GM21528 (cell line): ENCODE results near the gene C6orf62.
"Not testable (repeated sequence)": the region's sequence is repeated elsewhere in the genome, so short reads cannot be mapped to it uniquely, and the experiment has no call there.

Experiments
- ATAC-seq: cut with Tn5 transposase; IDR thresholded peaks from one replicate; pipeline ENCODE4 v1.9.1; 2021; ENCODE audit warnings: mild to moderate bottlenecking, moderate library complexity; ENCODE audit not compliant: unreplicated experiment, low FRiP score

Gene C6orf62

GRCh38 chr6:24668997-24669361 is 50.0 kb downstream of the C6orf62 start:
- no peak for ATAC-seq

- ATAC-seq, result not testable (repeated sequence)
Observed at GRCh38 chr6:24668066-24668996, 50.6 kb downstream of the C6orf62 start.

GRCh38 chr6:24667378-24667803 is 51.6 kb downstream of the C6orf62 start:
- peak; percentile 7 for ATAC-seq

GRCh38 chr6:24666641-24667377 is 52.1 kb downstream of the C6orf62 start, which contains the start of the genes ACOT13 and TDP2:
Gene ACOT13 (plus strand): TSS chr6:24667077. CDS start chr6:24667264, 187 bp downstream.
Gene TDP2 (minus strand): TSS chr6:24666899. CDS start chr6:24666862, 37 bp downstream.
- ATAC-seq, result peak; percentile 94

- ATAC-seq, result peak; percentile 53
Observed at GRCh38 chr6:24666097-24666640, 52.8 kb downstream of the C6orf62 start.

- ATAC-seq, result no peak
Observed at GRCh38 chr6:24664046-24664987, 54.6 kb downstream of the C6orf62 start.

GRCh38 chr6:24663189-24663588 is 55.8 kb downstream of the C6orf62 start:
- no peak for ATAC-seq

GRCh38 chr6:24662236-24662635 is 56.7 kb downstream of the C6orf62 start:
- ATAC-seq, result no peak

- ATAC-seq, result not testable (repeated sequence)
Observed at GRCh38 chr6:24661759-24662158, 57.2 kb downstream of the C6orf62 start.

GRCh38 chr6:24660105-24660504 is 58.8 kb downstream of the C6orf62 start:
- no peak for ATAC-seq

GRCh38 chr6:24659561-24659960 is 59.4 kb downstream of the C6orf62 start:
- no peak for ATAC-seq

GRCh38 chr6:24658573-24659560 is 60.1 kb downstream of the C6orf62 start:
- no peak for ATAC-seq

GRCh38 chr6:24655215-24655614 is 63.7 kb downstream of the C6orf62 start:
- ATAC-seq, result no peak
